SH-SY5Y (cell line): ENCODE results near the gene KCNN1.

Experiments
- GATA2 ChIP-seq: IDR thresholded peaks from 2 replicates; pipeline ENCODE4 v1.6.1; 2011; ENCODE audit warnings: mild to moderate bottlenecking, low read depth, low read length
- GATA3 ChIP-seq: IDR thresholded peaks from 2 replicates; pipeline ENCODE4 v1.6.1; 2011; ENCODE audit warnings: low read depth, mild to moderate bottlenecking, low read length, moderate library complexity

- TF ChIP-seq GATA3 (no peak), GATA2 (no peak)
Measured at GRCh38 chr19:17944301-17944700, 22.6 kb upstream of the KCNN1 start.
